Measurements from ENCODE around the gene AKT1.
"Not testable (repeated sequence)": the region's sequence is repeated elsewhere in the genome, so short reads cannot be mapped to it uniquely, and the experiment has no call there.

Gene AKT1

GRCh38 chr14:104818714-104819161 lies 23.2 kb upstream of the AKT1 start:
- no peak for DNase-seq (ENCODE audit: low read depth in 2 of 2)

DNA sequence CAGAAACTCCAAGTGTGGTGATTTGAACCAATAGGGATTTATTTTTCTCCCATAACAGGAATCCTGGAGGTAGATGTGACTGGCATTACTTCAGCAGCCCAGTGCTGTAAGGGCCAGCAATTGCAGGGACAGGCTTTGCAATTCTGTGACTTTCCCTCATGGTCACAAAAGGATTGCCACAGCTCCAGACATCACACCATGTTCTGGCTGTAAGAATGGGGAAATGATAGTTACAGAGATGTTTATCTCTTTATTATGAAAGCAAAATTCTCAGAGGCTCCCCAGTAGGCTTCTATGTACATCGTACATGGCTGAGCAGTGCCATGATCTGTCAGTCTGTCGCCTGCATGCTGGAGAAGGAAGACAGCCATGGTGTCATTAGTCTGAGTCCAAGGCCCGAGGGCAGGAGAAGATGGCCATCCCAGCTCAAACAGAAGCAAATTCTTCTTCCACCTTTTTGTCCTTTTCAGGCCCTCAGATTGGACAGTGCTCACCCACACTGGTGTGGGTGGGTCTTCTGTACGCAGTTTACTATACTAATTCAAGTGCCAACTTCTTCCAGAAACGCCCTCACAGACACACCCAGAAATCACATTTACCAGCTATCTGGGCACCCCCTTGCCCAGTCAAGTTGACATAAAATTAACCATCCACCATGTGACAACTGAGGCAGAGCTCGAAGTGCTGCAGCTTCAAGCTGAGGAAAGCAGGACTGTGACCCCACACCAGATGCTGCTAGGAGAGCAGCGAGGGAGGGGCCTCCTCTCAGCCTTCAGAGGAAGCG lies 22.6 kb upstream of the AKT1 start:
- no peak for DNase-seq (ENCODE audit: low read depth in 2 of 2)

- no peak for DNase-seq (ENCODE audit: low read depth in 2 of 2)
These were observed 21.0 kb upstream of the AKT1 start for GRCh38 chr14:104816616-104816884.

GRCh38 chr14:104814701-104815100 lies 19.2 kb upstream of the AKT1 start:
- DNase-seq (ENCODE audit: low read depth in 2 of 2) = not testable (repeated sequence)

DNA sequence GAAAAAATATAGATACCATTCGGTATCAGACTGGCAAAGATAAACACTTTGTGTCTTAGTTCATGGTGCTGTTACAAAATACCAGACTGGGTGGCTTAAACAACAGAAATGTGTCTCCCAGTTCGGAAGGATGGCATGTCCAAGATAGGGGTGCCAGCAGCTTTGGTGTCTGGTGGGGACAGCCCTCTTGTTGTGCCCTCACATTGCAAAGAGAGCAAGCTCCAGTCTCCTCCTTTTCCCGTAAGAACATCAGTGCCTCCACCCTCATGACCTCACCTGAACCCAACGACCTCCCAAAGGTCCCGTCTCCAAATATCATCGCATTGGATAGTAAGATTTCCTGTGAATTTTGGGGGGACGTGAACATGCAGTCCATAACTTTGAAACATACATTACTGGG lies 17.7 kb upstream of the AKT1 start:
- DNase-seq (ENCODE audit: low read depth in 2 of 2) = no peak

DNA sequence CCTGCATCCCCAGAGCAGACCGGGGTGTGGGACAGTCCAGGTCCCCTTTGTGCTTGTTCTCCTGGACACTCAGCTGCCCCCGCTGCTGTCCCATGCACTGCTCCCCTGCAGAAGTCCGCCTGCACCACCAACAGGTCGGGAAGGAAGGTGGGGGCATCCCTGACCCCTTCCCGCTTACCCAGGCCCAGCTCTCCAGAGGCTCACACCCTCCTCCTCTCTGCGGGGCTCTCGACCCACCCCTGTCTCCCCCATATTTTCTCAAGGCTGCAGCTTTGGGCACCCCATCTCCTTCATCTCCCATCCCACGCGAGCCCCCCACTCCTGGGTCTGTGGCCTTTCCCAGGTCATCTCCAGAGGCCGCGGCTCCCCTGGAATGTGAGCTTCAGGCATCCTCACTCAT lies 14.8 kb upstream of the AKT1 start:
- DNase-seq (ENCODE audit: low read depth in 2 of 2) = no peak

DNA sequence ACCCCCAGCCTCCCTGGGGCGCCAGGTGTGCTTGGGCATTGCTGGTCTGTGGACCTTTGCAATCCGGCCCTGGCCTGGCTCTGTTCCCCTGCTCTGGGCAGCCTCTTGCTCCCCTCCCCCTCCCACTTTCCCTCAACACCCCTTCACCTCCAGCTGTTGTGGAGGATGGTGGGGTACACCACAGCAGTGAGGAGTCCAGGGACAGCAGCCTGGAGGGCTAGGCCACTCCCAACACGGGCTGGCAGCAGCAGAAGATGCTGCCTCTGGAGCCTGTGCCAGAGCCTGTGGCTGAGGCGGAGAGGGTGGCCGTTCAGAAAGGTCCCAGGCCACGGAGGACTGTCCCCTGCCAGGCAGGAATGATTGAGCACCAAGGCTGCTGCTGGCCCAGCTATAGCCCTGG lies 12.9 kb upstream of the AKT1 start:
- no peak for DNase-seq (ENCODE audit: low read depth in 2 of 2)

- DNase-seq (ENCODE audit: low read depth in 2 of 2) = no peak
These were observed 11.3 kb upstream of the AKT1 start for GRCh38 chr14:104806625-104807465.

GRCh38 chr14:104805941-104806624 lies 10.5 kb upstream of the AKT1 start:
- DNase-seq (ENCODE audit: low read depth in 2 of 2) = no peak

- no peak for DNase-seq (ENCODE audit: low read depth in 2 of 2)
These were observed 9.8 kb upstream of the AKT1 start for GRCh38 chr14:104805326-104805678.

GRCh38 chr14:104804481-104805325 lies 9.2 kb upstream of the AKT1 start:
- DNase-seq (ENCODE audit: low read depth in 2 of 2) = no peak

- DNase-seq (ENCODE audit: low read depth in 2 of 2) = no peak
These were observed 8.4 kb upstream of the AKT1 start for GRCh38 chr14:104803912-104804410.

DNA sequence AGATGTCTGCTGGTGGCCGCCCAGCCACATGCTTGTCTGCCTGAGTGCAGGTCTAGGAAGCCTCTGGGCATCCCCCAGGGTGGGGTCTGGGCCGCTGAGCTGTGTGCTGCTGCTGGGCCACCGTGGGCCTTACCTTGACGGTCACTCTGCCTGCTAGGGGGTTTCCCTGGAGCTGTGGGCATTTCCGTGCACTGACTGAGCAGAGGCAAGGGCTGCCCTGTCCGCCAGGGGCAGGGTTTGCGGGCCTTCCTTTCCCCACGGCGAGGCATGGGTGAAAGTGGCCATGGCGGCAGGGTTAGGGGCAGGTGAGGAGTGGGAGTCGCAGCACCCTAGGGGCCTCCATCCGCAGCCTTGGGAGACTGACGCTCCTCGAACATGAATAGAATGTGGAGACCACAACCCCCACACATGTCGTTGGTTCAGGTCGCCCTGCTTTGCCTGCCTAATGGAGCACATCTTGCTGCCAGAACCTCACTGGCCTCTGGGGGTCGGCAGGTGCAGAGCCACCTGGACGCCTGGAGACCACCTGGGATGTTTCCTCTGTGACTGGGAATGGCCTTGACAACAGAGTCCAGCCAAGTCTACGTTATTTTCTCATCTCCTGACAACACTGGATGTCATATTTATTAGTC lies 7.8 kb upstream of the AKT1 start:
- no peak for DNase-seq (ENCODE audit: low read depth in 2 of 2)

- DNase-seq (ENCODE audit: low read depth in 2 of 2) = no peak
These were observed 7.0 kb upstream of the AKT1 start for GRCh38 chr14:104802394-104803184.

- DNase-seq (ENCODE audit: low read depth in 2 of 2) = no peak
These were observed 6.2 kb upstream of the AKT1 start for GRCh38 chr14:104801520-104802393.

GRCh38 chr14:104800771-104801519 lies 5.4 kb upstream of the AKT1 start, which contains the start of gene ZBTB42:
TSS of gene ZBTB42 (plus strand) at chr14:104801101. CDS start at chr14:104801198, 97 bp downstream.
- peak in 1 of 2 donors; percentile 56 for DNase-seq (ENCODE audit: low read depth in 2 of 2)

DNA sequence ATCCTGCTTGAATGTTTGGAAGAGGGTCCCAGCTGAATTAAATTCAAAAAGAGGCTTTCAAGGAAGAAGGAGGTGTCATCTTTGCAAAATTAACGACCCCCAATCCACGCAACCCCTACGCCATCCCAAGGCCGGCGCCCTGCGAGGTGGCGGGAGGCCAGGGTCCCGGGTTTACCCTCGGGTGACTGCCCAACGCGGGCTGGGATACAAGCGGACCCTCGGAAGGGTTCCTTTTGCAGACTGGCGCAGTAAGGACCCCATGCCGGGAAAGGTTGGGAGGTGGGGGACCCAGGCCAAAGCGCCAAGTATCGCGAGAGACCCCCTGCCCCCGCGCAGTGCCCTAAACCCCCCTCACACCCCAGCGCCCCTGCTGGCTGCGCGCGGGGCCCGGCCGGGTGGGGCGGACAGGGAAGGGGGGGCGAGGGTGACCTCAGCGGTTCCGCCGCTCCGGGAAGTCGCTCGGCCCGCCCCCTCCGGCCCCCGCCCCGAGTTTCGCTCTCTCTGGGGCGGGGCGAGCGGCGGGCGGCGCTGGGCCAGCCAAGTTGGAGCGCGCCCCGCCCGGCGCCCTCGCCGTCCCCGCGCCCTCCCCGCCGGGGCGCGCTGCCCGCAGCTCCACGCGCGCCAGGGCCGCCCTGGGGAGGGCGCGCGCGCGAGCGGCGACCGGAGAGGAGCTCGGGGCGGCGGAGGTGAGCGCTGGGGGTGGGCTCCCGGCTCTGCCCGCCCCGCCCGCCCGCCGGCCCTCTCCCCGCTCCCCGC lies 4.6 kb upstream of the AKT1 start:
- peak; percentile 59 to 74 for DNase-seq (ENCODE audit: low read depth in 2 of 2)

Data from stimulated activated CD4-positive, alpha-beta T cell treated with anti-CD3 and anti-CD28 coated beads, Interleukin-4, amount 100 ng/mL, for 48 hours (primary cell).